Activated T-cell treated with anti-CD3 and anti-CD28 coated beads, Interleukin-2, amount 50 U/mL, for 72 hours (primary cell): ENCODE data around the gene PRKCA. TPM values are rescaled to one million over a fixed set of nuclear protein-coding genes. Genes with fewer than 3 reads are reported as not detected.

Experiments used
- ATAC-seq, 2 donors: fragments of 150-1000 bp; cut with Tn5 transposase; replicated peaks in 1 of 2; 2 replicates each; pipeline ENCODE4 v1.10.0; 2021; ENCODE audit warnings: moderate library complexity in 2 of 2, mild to moderate bottlenecking in 1 of 2
- DNase-seq, 2 donors: peaks; one replicate each; pipeline ENCODE4 v3.0.0; 2021 to 2022; ENCODE audit warnings: mixed read lengths in 1 of 2
- H3K27ac Mint-ChIP-seq: one replicate; pipeline ENCODE4 v1.8.0; 2022; ENCODE audit warnings: mild to moderate bottlenecking, moderate library complexity, mixed read lengths
- H3K27me3 Mint-ChIP-seq: one replicate; pipeline ENCODE4 v1.8.0; 2022; ENCODE audit warnings: low read depth, mixed read lengths
- H3K36me3 Mint-ChIP-seq, 2 donors: one replicate each; pipeline ENCODE4 v1.8.0; 2022; ENCODE audit warnings: mixed read lengths in 2 of 2, mild to moderate bottlenecking in 1 of 2; ENCODE audit not compliant: insufficient read depth in 2 of 2
- H3K4me1 Mint-ChIP-seq: one replicate; pipeline ENCODE4 v1.8.0; 2022; ENCODE audit warnings: low read depth, mixed read lengths
- H3K4me3 Mint-ChIP-seq, 2 donors: one replicate each; pipeline ENCODE4 v1.8.0; 2022; ENCODE audit warnings: mild to moderate bottlenecking in 2 of 2, mixed read lengths in 2 of 2, moderate library complexity in 2 of 2
- H3K9me3 Mint-ChIP-seq, 2 donors: one replicate each; pipeline ENCODE4 v1.8.0; 2022; ENCODE audit warnings: mixed read lengths in 2 of 2
- total RNA-seq, 2 donors: library from RNA; stranded (reverse); gene quantifications; one replicate each; pipeline ENCODE4 v1.2.3, GENCODE V29; 2022

PRKCA gene
- total RNA-seq, 2 donors from 2014 or later: 126 to 138 TPM

DNA sequence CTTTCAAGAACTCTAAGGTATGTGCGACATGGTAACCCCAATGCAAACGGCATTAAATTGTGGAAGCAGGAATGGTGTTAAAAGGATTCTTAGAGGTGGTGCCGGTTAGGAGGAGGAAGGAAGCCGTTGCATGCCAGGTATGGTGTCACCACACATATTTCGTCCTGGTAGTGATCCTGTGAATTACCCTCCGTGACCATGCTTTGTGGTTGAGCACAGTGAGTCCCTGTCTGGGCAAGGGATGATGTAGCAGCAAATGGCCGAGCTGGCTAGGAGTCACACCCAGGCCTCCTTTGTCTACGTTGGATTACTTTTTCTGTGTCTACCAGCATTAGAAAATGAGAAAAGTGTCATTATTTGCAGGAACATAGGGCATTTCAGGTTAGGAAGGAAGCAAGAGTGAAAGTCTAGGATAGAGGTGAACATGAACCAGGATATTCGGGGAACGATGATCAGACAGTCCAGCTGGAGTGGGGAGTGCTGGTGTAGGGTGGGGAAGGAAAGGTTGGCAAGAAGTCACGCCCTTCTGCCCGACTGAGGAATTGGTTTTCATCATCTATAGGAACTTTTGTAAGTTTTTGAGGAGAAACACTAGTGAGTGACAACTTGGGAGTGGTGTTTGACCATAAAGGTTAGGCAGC lies 123.5 kb downstream of the PRKCA start:
- Mint-ChIP-seq H3K4me3 (peak overlapping the region; percentile 35 to 66), H3K4me1 (peaks cover 89% of the 10 kb centered on the region), H3K27me3 (no peaks in the 10 kb centered on the region), H3K27ac (peak overlapping the region; percentile 74), H3K9me3 (no peaks in the 10 kb centered on the region), H3K36me3 (no peaks in the 10 kb centered on the region)
- DNase-seq: no peak
- ATAC-seq: no peak

GRCh38 chr17:66426397-66427033 lies 124.1 kb downstream of the PRKCA start:
- no peaks in the 10 kb centered on the region for H3K27me3 Mint-ChIP-seq
- peak; percentile 84 to 90 for ATAC-seq

DNA sequence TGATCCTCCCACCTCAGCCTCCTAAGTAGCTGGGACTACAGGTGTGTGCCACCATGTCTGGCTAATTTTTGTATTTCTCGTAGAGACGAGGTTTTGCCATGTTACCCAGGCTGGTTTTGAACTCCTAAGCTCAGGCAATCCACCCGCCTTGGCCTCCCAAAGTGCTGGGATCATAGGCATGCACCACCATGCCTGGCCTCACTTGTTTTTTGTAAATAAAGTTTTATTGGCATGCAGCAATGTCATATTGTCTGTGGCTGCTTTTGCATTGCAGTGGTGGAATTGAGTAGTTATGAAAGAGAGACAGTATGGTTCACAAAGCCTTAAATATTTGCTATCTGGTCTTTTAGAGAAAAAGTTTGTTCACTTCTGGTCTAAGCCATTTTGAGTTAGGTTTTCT lies 124.7 kb downstream of the PRKCA start:
- no peak overlapping the region for H3K4me3 Mint-ChIP-seq
- no peaks in the 10 kb centered on the region for H3K27me3 Mint-ChIP-seq
- DNase-seq (no peak), ATAC-seq (no peak)
- no peaks in the 10 kb centered on the region for H3K9me3 Mint-ChIP-seq
- no peak overlapping the region for H3K27ac Mint-ChIP-seq
- H3K36me3 Mint-ChIP-seq: no peaks in the 10 kb centered on the region
- peaks cover 88% of the 10 kb centered on the region for H3K4me1 Mint-ChIP-seq

More at GRCh38 chr17:66426397-66427033, 124.1 kb downstream of the PRKCA start:
- H3K36me3 Mint-ChIP-seq: no peaks in the 10 kb centered on the region
- no peaks in the 10 kb centered on the region for H3K9me3 Mint-ChIP-seq
- peak overlapping the region; percentile 35 to 66 for H3K4me3 Mint-ChIP-seq
- H3K4me1 Mint-ChIP-seq: peaks cover 88% of the 10 kb centered on the region
- peak; percentile 43 to 45 for DNase-seq
- peak overlapping the region; percentile 74 for H3K27ac Mint-ChIP-seq

- H3K36me3 Mint-ChIP-seq: no peaks in the 10 kb centered on the region
- H3K9me3 Mint-ChIP-seq: no peaks in the 10 kb centered on the region
- no peak overlapping the region for H3K27ac Mint-ChIP-seq
- H3K4me3 Mint-ChIP-seq: no peak overlapping the region
- H3K4me1 Mint-ChIP-seq: peaks cover 70% of the 10 kb centered on the region
- no peak for ATAC-seq
- no peak for DNase-seq
- H3K27me3 Mint-ChIP-seq: no peaks in the 10 kb centered on the region
These were observed 127.3 kb downstream of the PRKCA start for GRCh38 chr17:66429680-66430079.

- H3K4me1 Mint-ChIP-seq: peaks cover 55% of the 10 kb centered on the region
- no peak overlapping the region for H3K27ac Mint-ChIP-seq
- no peaks in the 10 kb centered on the region for H3K9me3 Mint-ChIP-seq
- no peak overlapping the region for H3K4me3 Mint-ChIP-seq
- ATAC-seq: no peak
- H3K36me3 Mint-ChIP-seq: no peaks in the 10 kb centered on the region
- H3K27me3 Mint-ChIP-seq: no peaks in the 10 kb centered on the region
- DNase-seq: no peak
These were observed 128.7 kb downstream of the PRKCA start for GRCh38 chr17:66430846-66431795.

DNA sequence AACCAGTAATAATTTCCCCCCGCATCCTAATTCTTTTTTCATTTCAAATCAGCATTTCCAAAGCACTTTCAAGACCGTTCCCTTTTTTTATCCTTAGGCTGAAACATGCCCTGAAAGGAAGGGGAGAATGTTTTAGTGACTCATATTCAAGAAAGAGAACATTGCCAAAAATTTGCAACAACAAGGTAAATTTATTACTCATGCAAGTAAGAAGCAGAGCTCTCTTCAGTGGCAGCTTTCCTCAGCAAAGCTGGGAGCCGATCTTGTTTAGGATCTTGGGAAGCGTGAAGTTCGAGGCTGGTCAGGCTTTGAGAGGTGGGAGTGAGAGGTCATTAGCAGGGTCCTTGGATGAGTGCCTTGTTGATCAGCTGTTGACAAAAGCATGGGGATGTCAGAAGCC lies 129.5 kb downstream of the PRKCA start:
- ATAC-seq (no peak), DNase-seq (no peak)
- H3K4me3 Mint-ChIP-seq: no peak overlapping the region
- no peaks in the 10 kb centered on the region for H3K36me3 Mint-ChIP-seq
- no peaks in the 10 kb centered on the region for H3K27me3 Mint-ChIP-seq
- no peaks in the 10 kb centered on the region for H3K9me3 Mint-ChIP-seq
- H3K4me1 Mint-ChIP-seq: peaks cover 49% of the 10 kb centered on the region
- H3K27ac Mint-ChIP-seq: no peak overlapping the region

- DNase-seq (no peak), ATAC-seq (no peak)
- Mint-ChIP-seq H3K27ac (no peak overlapping the region), H3K27me3 (no peaks in the 10 kb centered on the region), H3K9me3 (no peaks in the 10 kb centered on the region), H3K4me1 (peaks cover 46% of the 10 kb centered on the region), H3K4me3 (no peak overlapping the region), H3K36me3 (no peaks in the 10 kb centered on the region)
These were observed 130.1 kb downstream of the PRKCA start for GRCh38 chr17:66432411-66432957.

- no peaks in the 10 kb centered on the region for H3K27me3 Mint-ChIP-seq
- H3K27ac Mint-ChIP-seq: no peak overlapping the region
- H3K4me1 Mint-ChIP-seq: peaks cover 43% of the 10 kb centered on the region
- H3K36me3 Mint-ChIP-seq: peaks cover 0 to under 1% of the 10 kb centered on the region in 2 donors
- DNase-seq: no peak
- no peaks in the 10 kb centered on the region for H3K9me3 Mint-ChIP-seq
- no peak for ATAC-seq
- H3K4me3 Mint-ChIP-seq: no peak overlapping the region
These were observed 130.7 kb downstream of the PRKCA start for GRCh38 chr17:66432996-66433551.

- Mint-ChIP-seq H3K4me1 (peaks cover 33% of the 10 kb centered on the region), H3K36me3 (peaks cover 0 to 8% of the 10 kb centered on the region in 2 donors), H3K9me3 (peaks cover 0 to 3% of the 10 kb centered on the region in 2 donors), H3K27ac (no peak overlapping the region), H3K27me3 (no peaks in the 10 kb centered on the region), H3K4me3 (no peak overlapping the region)
- ATAC-seq: no peak
- DNase-seq: no peak
These were observed 132.8 kb downstream of the PRKCA start for GRCh38 chr17:66435182-66435581.

- peaks cover 0 to 3% of the 10 kb centered on the region in 2 donors for H3K9me3 Mint-ChIP-seq
- H3K4me1 Mint-ChIP-seq: peaks cover 32% of the 10 kb centered on the region
- H3K27ac Mint-ChIP-seq: no peak overlapping the region
- peaks cover 0 to 8% of the 10 kb centered on the region in 2 donors for H3K36me3 Mint-ChIP-seq
- DNase-seq: no peak
- H3K4me3 Mint-ChIP-seq: no peak overlapping the region
- ATAC-seq: no peak
- H3K27me3 Mint-ChIP-seq: no peaks in the 10 kb centered on the region
These were observed 134.2 kb downstream of the PRKCA start for GRCh38 chr17:66436631-66437030.

DNA sequence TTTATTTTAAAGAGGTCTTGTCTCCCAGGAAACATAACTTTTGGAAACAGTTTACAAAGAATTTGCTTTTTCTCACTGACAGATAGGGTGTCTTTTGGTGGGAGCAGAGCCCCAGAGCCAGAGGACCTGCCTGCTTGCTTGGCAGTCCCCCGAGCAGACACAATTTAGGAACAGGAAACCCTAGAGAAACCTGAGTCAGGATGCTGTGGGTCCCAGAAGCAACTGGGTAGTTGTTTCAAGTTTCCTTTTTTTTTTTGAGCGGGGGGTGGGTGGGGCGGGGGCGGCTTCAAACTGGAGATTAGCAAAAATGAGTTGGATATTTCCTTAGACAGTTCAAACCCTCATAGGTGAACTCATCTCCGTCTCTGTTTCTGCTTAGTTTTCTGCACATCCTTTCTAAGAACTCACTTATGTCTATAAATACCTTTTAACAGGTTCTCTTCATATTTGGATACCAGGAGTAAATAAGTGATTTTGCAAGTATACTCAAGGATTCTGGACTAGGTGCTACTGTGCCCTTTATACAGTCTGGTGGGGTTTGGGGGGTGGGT lies 135.1 kb downstream of the PRKCA start:
- Mint-ChIP-seq H3K36me3 (peaks cover 0 to 11% of the 10 kb centered on the region in 2 donors), H3K27me3 (no peaks in the 10 kb centered on the region), H3K9me3 (peaks cover 0 to 3% of the 10 kb centered on the region in 2 donors), H3K4me1 (peaks cover 31% of the 10 kb centered on the region), H3K27ac (no peak overlapping the region), H3K4me3 (peak overlapping the region in 1 of 2 donors; percentile 33)
- ATAC-seq (peak; percentile 41 to 53), DNase-seq (no peak)

DNA sequence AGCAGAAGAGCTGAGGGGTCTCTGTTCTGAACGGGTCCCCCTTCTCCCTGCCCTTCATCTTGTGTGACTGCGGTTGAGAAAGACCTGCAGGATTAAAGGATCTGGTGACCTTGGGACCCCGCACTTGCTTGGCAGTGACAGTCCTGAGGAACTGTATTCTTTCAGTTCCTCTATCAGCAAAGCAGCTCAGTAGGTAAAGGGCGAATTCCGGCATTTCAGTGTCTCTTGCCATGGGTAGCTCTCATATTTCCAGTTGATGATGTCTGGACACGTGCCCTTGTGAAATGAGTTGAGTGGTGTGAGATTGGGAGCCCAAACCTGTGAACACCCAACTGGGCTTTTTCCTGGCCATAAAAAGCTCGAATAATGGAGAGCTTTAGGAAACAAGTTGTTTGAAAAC lies 135.7 kb downstream of the PRKCA start:
- ATAC-seq (no peak), DNase-seq (no peak)
- Mint-ChIP-seq H3K36me3 (peaks cover 3 to 16% of the 10 kb centered on the region in 2 donors), H3K4me3 (no peak overlapping the region), H3K9me3 (peaks cover 0 to 3% of the 10 kb centered on the region in 2 donors), H3K27ac (no peak overlapping the region), H3K27me3 (no peaks in the 10 kb centered on the region), H3K4me1 (peaks cover 34% of the 10 kb centered on the region)
